ENCODE data around the gene NADSYN1. TPM values are rescaled to one million over a fixed set of nuclear protein-coding genes. Genes with fewer than 3 reads are reported as not detected.

NADSYN1 gene
- total and polyA plus RNA-seq, 8 donors: 28.0 to 320 (median 65.2) TPM

GRCh38 chr11:71482746-71483364, 29.9 kb downstream of the NADSYN1 start:
- Histone ChIP-seq H3K4me1 (peaks cover 0 to 10% (median 2%) of the 10 kb centered on the region in 4 donors), H3K9me3 (no peaks in the 10 kb centered on the region), H3K27me3 (no peaks in the 10 kb centered on the region), H3K4me3 (no peak overlapping the region), H3K27ac (no peak overlapping the region), H3K36me3 (peaks cover 62 to 97% (median 96%) of the 10 kb centered on the region in 4 donors)
- DNase-seq: no peak
- intact Hi-C loops (cut with DNase I; ENCODE audit: low total_unique reads): no loop called here
- 94 to 96% (median 95%) methylated on average over 11 to 13 of the region's 13 CpGs for WGBS, 5 donors
- TF ChIP-seq CTCF (IDR thresholded peaks at IDR 0.05): no peak
- no peak for TF ChIP-seq POLR2A (IDR thresholded peaks at IDR 0.05)
- TF ChIP-seq POLR2AphosphoS5 (IDR thresholded peaks at IDR 0.05): no peak
- TF ChIP-seq EP300 (IDR thresholded peaks at IDR 0.05): no peak

- intact Hi-C loops (cut with DNase I; ENCODE audit: low total_unique reads): no loop called here
- TF ChIP-seq POLR2AphosphoS5 (IDR thresholded peaks at IDR 0.05): no peak
- no peak for TF ChIP-seq EP300 (IDR thresholded peaks at IDR 0.05)
- no peak for TF ChIP-seq CTCF (IDR thresholded peaks at IDR 0.05)
- no peak for TF ChIP-seq POLR2A (IDR thresholded peaks at IDR 0.05)
- Histone ChIP-seq H3K27me3 (no peaks in the 10 kb centered on the region), H3K9me3 (no peaks in the 10 kb centered on the region), H3K4me1 (peaks cover 0 to 10% (median 2%) of the 10 kb centered on the region in 4 donors), H3K27ac (no peak overlapping the region), H3K4me3 (no peak overlapping the region), H3K36me3 (peaks cover 55 to 97% (median 96%) of the 10 kb centered on the region in 4 donors)
- DNase-seq: no peak
- WGBS, 5 donors: 87 to 98% (median 97%) methylated on average over 6 of the region's 6 CpGs
Measured at GRCh38 chr11:71483692-71484091, 30.7 kb downstream of the NADSYN1 start.

- peaks cover 50 to 97% (median 96%) of the 10 kb centered on the region in 4 donors for H3K36me3 ChIP-seq
- TF ChIP-seq POLR2AphosphoS5 (IDR thresholded peaks at IDR 0.05) (no peak), POLR2A (IDR thresholded peaks at IDR 0.05) (no peak), EP300 (IDR thresholded peaks at IDR 0.05) (no peak), CTCF (IDR thresholded peaks at IDR 0.05) (no peak)
- 93 to 95% (median 94%) methylated on average over 18 to 23 of the region's 23 CpGs for WGBS, 5 donors
Measured at GRCh38 chr11:71484248-71485062, 31.5 kb downstream of the NADSYN1 start.

GRCh38 chr11:71485063-71485399, 32.0 kb downstream of the NADSYN1 start:
- Histone ChIP-seq H3K4me1 (peaks cover 0 to 10% (median 2%) of the 10 kb centered on the region in 4 donors), H3K27ac (no peak overlapping the region), H3K4me3 (no peak overlapping the region), H3K9me3 (no peaks in the 10 kb centered on the region), H3K27me3 (no peaks in the 10 kb centered on the region), H3K36me3 (peaks cover 47 to 97% (median 96%) of the 10 kb centered on the region in 4 donors)
- TF ChIP-seq POLR2AphosphoS5 (IDR thresholded peaks at IDR 0.05): no peak
- no peak for TF ChIP-seq CTCF (IDR thresholded peaks at IDR 0.05)
- no peak for TF ChIP-seq POLR2A (IDR thresholded peaks at IDR 0.05)
- no peak for TF ChIP-seq EP300 (IDR thresholded peaks at IDR 0.05)
- WGBS, 5 donors: 89 to 96% (median 96%) methylated on average over 6 of the region's 6 CpGs
- intact Hi-C loops (cut with DNase I; ENCODE audit: low total_unique reads): no loop called here
- DNase-seq: no peak

More at GRCh38 chr11:71484248-71485062, 31.5 kb downstream of the NADSYN1 start:
- intact Hi-C loops (cut with DNase I; ENCODE audit: low total_unique reads): no loop called here
- Histone ChIP-seq H3K27me3 (no peaks in the 10 kb centered on the region), H3K4me3 (no peak overlapping the region), H3K27ac (no peak overlapping the region), H3K9me3 (no peaks in the 10 kb centered on the region), H3K4me1 (peaks cover 0 to 10% (median 2%) of the 10 kb centered on the region in 4 donors)
- no peak for DNase-seq

Data from stomach (tissue), 9 donors.